ENCODE measurements around the gene GNB1L.

DNA sequence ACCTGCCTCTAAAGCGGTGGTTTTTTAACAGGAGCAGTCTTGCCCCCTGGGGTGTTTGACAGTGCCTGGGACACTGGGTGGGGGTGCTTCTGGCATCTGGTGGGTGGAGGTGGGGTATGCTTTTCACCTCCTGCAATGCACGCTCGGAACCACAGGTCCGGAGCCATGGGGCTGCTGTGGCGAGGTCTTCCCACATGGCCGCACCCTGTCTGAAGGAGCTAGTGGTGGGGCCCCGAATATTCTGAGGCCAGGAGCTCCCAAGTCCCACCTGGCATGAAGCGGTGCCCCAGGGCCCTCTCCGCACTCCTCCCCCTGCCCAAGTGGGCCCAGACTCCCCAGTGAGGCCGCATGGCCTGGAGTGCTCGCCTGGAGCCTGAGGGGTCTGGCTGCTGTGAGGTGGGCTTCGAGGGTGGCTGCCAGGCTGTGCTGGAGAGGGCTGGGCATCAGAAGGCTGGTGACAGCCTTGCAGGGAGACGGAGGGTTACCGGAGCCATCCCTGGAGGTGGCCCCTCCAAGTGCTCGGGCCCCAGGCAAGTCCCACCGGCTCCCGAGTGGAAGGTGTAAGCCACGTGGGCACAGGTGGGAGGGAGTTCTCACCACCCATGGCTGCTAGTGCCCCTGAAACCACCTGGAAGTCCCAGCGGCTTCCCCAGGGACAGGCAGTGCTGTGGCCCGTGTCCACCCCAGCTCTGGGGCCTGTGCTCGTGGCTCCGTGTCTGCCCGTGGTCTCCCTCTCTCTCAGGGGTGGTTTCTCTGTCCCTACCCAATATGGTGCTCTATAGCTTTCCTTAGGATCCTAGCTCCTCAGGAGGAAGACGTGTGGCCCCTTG is 79.0 kb downstream of the GNB1L start:
- no peak for TF ChIP-seq CTCF (IDR thresholded peaks at IDR 0.05; ENCODE audit: insufficient read depth, low read length)
- TF ChIP-seq REST (IDR thresholded peaks at IDR 0.05; ENCODE audit: insufficient replicate concordance, low read depth), result no peak
- no peak for TF ChIP-seq POLR2AphosphoS5 (IDR thresholded peaks at IDR 0.05; ENCODE audit: low read depth)
- TF ChIP-seq GABPA (IDR thresholded peaks at IDR 0.05; ENCODE audit: low read depth), result no peak
